ENCODE data around the gene NKTR.

GRCh38 chr3:42675909-42676308 lies 75.4 kb downstream of the NKTR start:
- TF ChIP-seq ZNF274 (IDR thresholded peaks at IDR 0.05; ENCODE audit: low read depth, low read length) = no peak
- no peak for TF ChIP-seq YY1 (IDR thresholded peaks at IDR 0.05; ENCODE audit: insufficient read depth, insufficient read length)

Data from NT2/D1 (cell line).